ENCODE measurements around the gene SNX6. TPM values are rescaled to one million over a fixed set of nuclear protein-coding genes. Genes with fewer than 3 reads are reported as not detected.
"Not testable (repeated sequence)": the region's sequence is repeated elsewhere in the genome, so short reads cannot be mapped to it uniquely, and the experiment has no call there.

The SNX6 gene
- total RNA-seq, 1 donor from 2014 or later = 70.7 TPM

DNA sequence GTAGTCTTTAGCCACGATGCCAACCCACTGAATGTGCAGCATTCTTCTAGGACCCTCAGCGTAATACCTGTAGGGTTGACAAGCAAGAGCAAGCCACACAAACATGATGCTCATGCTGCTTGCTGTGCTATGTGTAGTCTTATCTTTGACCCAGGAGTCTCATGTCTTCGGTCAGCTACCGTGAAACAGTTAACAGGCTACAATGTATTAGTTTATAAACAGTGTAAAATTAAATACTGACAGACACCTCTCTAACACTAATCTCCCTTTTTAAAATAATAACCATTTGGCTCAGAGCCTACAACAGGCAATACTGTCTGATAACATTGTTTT lies 92.3 kb downstream of the SNX6 start:
- H3K4me1 ChIP-seq = peaks cover 18% of the 10 kb centered on the region
- intact Hi-C loops (cut with DNase I) = no loop called here
- no peak overlapping the region for H3K27ac ChIP-seq
- no peaks in the 10 kb centered on the region for H3K9me3 ChIP-seq
- TF ChIP-seq, protein P1, sequence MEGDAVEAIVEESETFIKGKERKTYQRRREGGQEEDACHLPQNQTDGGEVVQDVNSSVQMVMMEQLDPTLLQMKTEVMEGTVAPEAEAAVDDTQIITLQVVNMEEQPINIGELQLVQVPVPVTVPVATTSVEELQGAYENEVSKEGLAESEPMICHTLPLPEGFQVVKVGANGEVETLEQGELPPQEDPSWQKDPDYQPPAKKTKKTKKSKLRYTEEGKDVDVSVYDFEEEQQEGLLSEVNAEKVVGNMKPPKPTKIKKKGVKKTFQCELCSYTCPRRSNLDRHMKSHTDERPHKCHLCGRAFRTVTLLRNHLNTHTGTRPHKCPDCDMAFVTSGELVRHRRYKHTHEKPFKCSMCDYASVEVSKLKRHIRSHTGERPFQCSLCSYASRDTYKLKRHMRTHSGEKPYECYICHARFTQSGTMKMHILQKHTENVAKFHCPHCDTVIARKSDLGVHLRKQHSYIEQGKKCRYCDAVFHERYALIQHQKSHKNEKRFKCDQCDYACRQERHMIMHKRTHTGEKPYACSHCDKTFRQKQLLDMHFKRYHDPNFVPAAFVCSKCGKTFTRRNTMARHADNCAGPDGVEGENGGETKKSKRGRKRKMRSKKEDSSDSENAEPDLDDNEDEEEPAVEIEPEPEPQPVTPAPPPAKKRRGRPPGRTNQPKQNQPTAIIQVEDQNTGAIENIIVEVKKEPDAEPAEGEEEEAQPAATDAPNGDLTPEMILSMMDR (IDR thresholded peaks at IDR 0.05) = no peak
- H3K4me3 ChIP-seq = peak overlapping the region; percentile 79
- DNase-seq (no peak), ATAC-seq (no peak)
- H3K27me3 ChIP-seq (ENCODE audit: low read depth) = no peaks in the 10 kb centered on the region
- peaks cover 49% of the 10 kb centered on the region for H3K36me3 ChIP-seq

DNA sequence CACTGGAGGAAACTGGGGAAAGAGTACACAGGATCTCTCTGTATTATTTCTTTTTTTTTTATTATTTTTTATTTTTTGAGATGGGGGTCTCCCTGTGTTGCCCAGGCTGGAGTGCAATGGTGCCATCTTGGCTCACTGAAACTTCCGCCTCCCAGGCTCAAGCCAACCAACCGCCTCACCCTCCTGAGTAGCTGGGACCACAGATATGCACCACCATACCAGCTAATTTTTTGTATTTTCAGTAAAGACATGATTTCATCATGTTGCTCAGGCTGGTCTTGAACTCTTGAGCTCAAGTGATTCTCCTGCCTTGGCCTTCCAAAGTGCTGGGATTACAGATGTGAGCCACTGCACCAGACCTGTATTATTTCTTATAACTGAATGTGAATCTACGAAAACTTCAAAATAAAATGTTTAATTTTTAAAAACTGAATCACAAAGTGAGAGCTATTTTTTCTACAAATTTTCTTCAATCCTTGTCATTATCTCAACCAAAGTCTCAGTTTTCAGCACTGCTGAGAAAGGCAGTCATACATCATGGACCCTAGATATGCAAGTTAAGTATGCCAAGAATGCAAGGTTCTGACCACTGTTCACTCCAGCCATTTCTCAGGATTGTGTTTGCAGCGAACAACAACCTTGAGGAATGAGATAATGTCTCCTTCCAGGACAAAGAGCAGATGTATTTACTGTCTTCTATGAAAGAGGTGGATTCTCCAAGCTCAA lies 92.8 kb downstream of the SNX6 start:
- no peak for DNase-seq

DNA sequence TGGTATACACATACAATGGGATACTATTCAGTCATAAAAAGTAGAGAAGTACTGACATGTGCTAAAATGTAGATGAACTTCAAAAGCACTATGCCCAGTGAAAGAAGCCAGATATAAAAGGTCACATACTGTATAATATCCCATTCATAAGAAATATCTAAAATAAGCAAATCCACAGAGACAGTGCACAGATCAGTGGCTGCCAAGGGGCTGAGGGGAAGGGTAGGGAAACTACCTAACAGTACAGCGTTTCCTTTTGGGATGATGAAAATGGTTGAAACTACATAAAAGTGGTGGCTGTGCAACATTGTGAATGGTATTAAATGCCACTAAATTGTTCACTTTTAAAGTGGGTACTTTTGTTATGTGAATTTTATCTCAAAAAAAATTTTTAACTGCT lies 102.4 kb downstream of the SNX6 start:
- peaks cover 100% of the 10 kb centered on the region for H3K36me3 ChIP-seq
- no peaks in the 10 kb centered on the region for H3K27me3 ChIP-seq (ENCODE audit: low read depth)
- DNase-seq (no peak), ATAC-seq (no peak)
- intact Hi-C loops (cut with DNase I) = no loop called here
- no peak overlapping the region for H3K27ac ChIP-seq
- H3K4me3 ChIP-seq = no peak overlapping the region
- TF ChIP-seq, protein P1 (IDR thresholded peaks at IDR 0.05) = no peak
- H3K9me3 ChIP-seq = no peaks in the 10 kb centered on the region
- H3K4me1 ChIP-seq = no peaks in the 10 kb centered on the region

More for the DNA sequence above, 92.8 kb downstream of the SNX6 start:
- Histone ChIP-seq H3K27ac (no peak overlapping the region), H3K4me1 (peaks cover 18% of the 10 kb centered on the region), H3K36me3 (peaks cover 54% of the 10 kb centered on the region), H3K27me3 (ENCODE audit: low read depth) (no peaks in the 10 kb centered on the region), H3K4me3 (no peak overlapping the region), H3K9me3 (no peaks in the 10 kb centered on the region)
- intact Hi-C loops (cut with DNase I) = no loop called here
- TF ChIP-seq, protein P1 (IDR thresholded peaks at IDR 0.05) = no peak
- ATAC-seq = no peak

DNA sequence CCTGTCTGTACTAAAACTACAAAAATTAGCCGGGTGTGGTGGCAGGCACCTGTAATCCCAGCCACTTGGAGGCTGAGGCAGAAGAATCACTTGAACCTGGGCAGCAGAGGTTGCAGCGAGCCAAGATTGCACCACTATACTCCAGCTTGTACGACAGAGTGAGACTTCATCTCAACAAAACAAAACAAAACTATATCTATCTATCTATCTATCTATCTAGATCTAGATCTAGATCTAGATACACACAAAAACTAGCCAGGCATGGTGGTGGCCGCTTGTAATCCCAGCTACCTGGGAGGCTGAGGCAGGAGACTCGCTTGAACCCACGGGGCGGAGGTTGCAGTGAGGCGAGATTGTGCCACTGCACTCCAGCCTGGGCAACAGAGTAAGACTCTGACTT lies 105.7 kb downstream of the SNX6 start:
- ATAC-seq; H3K9me3 ChIP-seq; intact Hi-C loops (cut with DNase I); H3K4me3 ChIP-seq; H3K27me3 ChIP-seq (ENCODE audit: low read depth); H3K4me1 ChIP-seq; H3K27ac ChIP-seq; DNase-seq: not testable (repeated sequence)
- H3K36me3 ChIP-seq = peaks cover 100% of the 10 kb centered on the region

DNA sequence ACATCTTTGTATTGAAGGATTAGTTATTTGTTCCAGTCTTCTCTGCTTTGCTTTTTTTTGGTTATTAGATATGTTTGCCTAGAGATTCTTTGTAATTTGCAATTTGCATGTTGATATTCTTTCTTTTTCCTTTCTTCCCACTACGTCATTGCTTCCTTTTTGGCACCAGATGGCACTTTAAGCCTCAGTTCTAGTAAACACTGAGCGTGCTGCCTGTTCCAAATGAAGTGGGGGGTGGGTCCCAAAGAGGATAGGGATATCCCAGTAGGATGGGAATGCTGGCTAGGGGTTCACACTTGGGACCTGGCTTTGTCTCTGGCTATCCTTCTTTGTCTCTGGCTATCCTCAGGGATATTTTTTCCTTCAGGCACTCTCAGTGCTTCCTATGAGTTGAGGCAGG lies 107.5 kb downstream of the SNX6 start:
- peaks cover 100% of the 10 kb centered on the region for H3K36me3 ChIP-seq
- H3K27ac ChIP-seq = no peak overlapping the region
- H3K9me3 ChIP-seq = no peaks in the 10 kb centered on the region

DNA sequence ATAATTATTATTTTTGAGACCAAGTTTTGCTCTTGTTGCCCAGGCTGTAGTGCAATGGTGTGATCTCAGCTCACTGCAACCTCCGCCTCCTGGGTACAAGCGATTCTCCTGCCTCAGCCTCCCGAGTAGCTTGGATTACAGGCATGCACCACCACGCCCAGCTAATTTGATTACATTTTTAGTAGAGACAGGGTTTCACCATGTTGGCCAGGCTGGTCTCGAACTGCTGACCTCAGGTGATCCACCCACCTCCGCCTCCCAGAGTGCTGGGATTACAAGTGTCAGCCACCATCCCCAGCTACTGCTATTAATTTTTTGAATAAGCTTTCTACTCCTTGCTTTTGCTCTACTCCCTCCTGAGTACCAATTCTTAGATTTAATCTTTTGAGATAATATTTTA lies 108.9 kb downstream of the SNX6 start:
- H3K4me1 ChIP-seq; H3K9me3 ChIP-seq; H3K27me3 ChIP-seq (ENCODE audit: low read depth); H3K4me3 ChIP-seq; DNase-seq; ATAC-seq; intact Hi-C loops (cut with DNase I); H3K27ac ChIP-seq: not testable (repeated sequence)
- H3K36me3 ChIP-seq = peaks cover 100% of the 10 kb centered on the region

More for the DNA sequence above, 107.5 kb downstream of the SNX6 start:
- intact Hi-C loops (cut with DNase I) = no loop called here
- no peak overlapping the region for H3K4me3 ChIP-seq
- TF ChIP-seq, protein P1 (IDR thresholded peaks at IDR 0.05) = no peak
- no peaks in the 10 kb centered on the region for H3K27me3 ChIP-seq (ENCODE audit: low read depth)
- no peaks in the 10 kb centered on the region for H3K4me1 ChIP-seq
- ATAC-seq (no peak), DNase-seq (no peak)

DNA sequence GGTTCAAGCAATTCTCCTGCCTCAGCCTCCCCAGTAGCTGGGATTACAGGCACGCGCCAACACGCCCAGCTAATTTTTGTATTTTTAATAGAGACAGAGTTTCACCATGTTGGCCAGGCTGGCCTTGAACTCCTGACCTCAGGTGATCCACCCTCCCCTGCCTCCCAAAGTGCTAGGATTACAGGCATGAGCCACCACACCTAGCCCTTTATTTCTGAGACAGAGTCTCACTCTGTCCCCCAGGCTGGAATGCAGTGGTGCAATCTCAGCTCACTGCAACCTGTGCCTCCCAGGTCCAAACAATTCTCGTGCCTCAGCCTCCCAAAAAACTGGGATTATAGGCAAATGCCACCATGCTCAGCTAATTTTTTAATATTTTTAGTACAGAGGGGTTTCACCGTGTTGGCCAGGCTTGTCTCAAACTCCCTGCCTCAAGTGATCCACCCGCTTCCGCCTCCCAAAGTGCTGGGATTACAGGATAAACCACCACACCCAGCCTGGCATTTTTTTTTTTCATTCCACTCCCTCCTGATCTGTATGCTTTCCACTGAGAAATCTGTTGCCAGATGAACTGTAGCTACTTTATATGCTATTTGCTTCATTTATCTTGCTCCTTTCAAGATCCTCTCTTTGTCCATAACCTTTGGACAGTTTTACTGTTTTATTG lies 109.5 kb downstream of the SNX6 start:
- not testable (repeated sequence) for ATAC-seq, DNase-seq
- H3K36me3 ChIP-seq = peaks cover 99% of the 10 kb centered on the region

More for the DNA sequence above, 109.5 kb downstream of the SNX6 start:
- H3K9me3 ChIP-seq; H3K4me3 ChIP-seq; H3K27me3 ChIP-seq (ENCODE audit: low read depth); H3K27ac ChIP-seq; H3K4me1 ChIP-seq; intact Hi-C loops (cut with DNase I): not testable (repeated sequence)

Data from lower lobe of right lung (tissue), 2 donors.